Fibroblast of mammary gland (primary cell): ENCODE measurements around the gene RPTOR.

Experiments
- DNase-seq: peaks from one replicate; pipeline ENCODE4 v3.0.0-alpha.2; 2010; ENCODE audit warnings: low read depth
- H3K4me3 ChIP-seq: 2 replicates; pipeline ENCODE4 v1.5.1; 2011; ENCODE audit warnings: low read depth, mild to moderate bottlenecking, low read length, moderate library complexity; ENCODE audit not compliant: control insufficient read depth
- CTCF ChIP-seq: conservative IDR thresholded peaks from 2 replicates; pipeline ENCODE4 v1.5.1; 2011; ENCODE audit warnings: low read depth, low read length, inconsistent platforms; ENCODE audit not compliant: control insufficient read depth, insufficient read depth

Gene RPTOR

GRCh38 chr17:80986816-80987475, 442.3 kb downstream of the RPTOR start:
- no peak for TF ChIP-seq CTCF
- no peak overlapping the region for H3K4me3 ChIP-seq
- DNase-seq: no peak

- H3K4me3 ChIP-seq: no peak overlapping the region
- no peak for DNase-seq
- TF ChIP-seq CTCF: no peak
Observed at GRCh38 chr17:80987941-80988461, 443.4 kb downstream of the RPTOR start.

- H3K4me3 ChIP-seq: no peak overlapping the region
- no peak for DNase-seq
- TF ChIP-seq CTCF: no peak
Observed at GRCh38 chr17:80989586-80989913, 444.9 kb downstream of the RPTOR start.

GRCh38 chr17:80990921-80991644, 446.4 kb downstream of the RPTOR start:
- no peak for DNase-seq
- TF ChIP-seq CTCF: no peak
- peak overlapping the region; percentile 62 for H3K4me3 ChIP-seq

- H3K4me3 ChIP-seq: peak within 1 kb of the TSS; percentile 62
- TF ChIP-seq CTCF: no peak
- peak; percentile 67 for DNase-seq
Observed at GRCh38 chr17:80991645-80992076, 447.0 kb downstream of the RPTOR start, which contains the start of gene CHMP6. TSS of gene CHMP6 (plus strand) at chr17:80991841. CDS start at chr17:80991919, 78 bp downstream.

GRCh38 chr17:80992077-80992947, 447.7 kb downstream of the RPTOR start:
- TF ChIP-seq CTCF: no peak
- DNase-seq: no peak
- peak overlapping the region; percentile 62 for H3K4me3 ChIP-seq
